GM23338 (cell line): Measurements from ENCODE around the gene ZBTB20. TPM values are rescaled to one million over a fixed set of nuclear protein-coding genes. Genes with fewer than 3 reads are reported as not detected.

Source experiments
- ATAC-seq: fragments of 200-7000 bp; cut with Tn5 transposase; 3 replicates; pipeline ENCODE4 v1.9.1; 2020
- DNase-seq: peaks from one replicate; pipeline ENCODE4 v3.0.0-alpha.2; 2015; ENCODE audit warnings: low spot score
- H2AFZ ChIP-seq: fragments of 200-600 bp; sonication (generic); 2 replicates; pipeline ENCODE4 v1.8.0; 2016; ENCODE audit warnings: antibody characterized with exemption, mild to moderate bottlenecking, moderate library complexity
- H3F3A ChIP-seq: fragments of 200-600 bp; sonication (generic); replicated peaks from 2 replicates; pipeline ENCODE4 v1.8.0; 2017; ENCODE audit warnings: antibody characterized with exemption, mixed run types, low read depth
- H3K27ac ChIP-seq: fragments of 200-600 bp; sonication (generic); 2 replicates; pipeline ENCODE4 v1.6.1; 2016; ENCODE audit warnings: low read depth
- H3K27me3 ChIP-seq: fragments of 200-600 bp; sonication (generic); 2 replicates; pipeline ENCODE4 v1.8.0; 2016; ENCODE audit warnings: mild to moderate bottlenecking, mixed run types, moderate library complexity; ENCODE audit not compliant: insufficient read depth
- H3K36me3 ChIP-seq: fragments of 200-600 bp; sonication (generic); 2 replicates; pipeline ENCODE4 v1.8.0; 2016; ENCODE audit warnings: mild to moderate bottlenecking; ENCODE audit not compliant: insufficient read depth
- H3K4me1 ChIP-seq: fragments of 200-600 bp; sonication (generic); 2 replicates; pipeline ENCODE4 v1.8.0; 2016; ENCODE audit warnings: mild to moderate bottlenecking, moderate library complexity; ENCODE audit not compliant: insufficient read depth
- H3K4me2 ChIP-seq: fragments of 200-600 bp; sonication (generic); 2 replicates; pipeline ENCODE4 v1.7.1; 2017; ENCODE audit warnings: mixed run types
- H3K4me3 ChIP-seq: fragments of 200-600 bp; sonication (generic); 2 replicates; pipeline ENCODE4 v1.6.1; 2016; ENCODE audit warnings: mixed run types
- H3K79me2 ChIP-seq: fragments of 200-600 bp; sonication (generic); replicated peaks from 2 replicates; pipeline ENCODE4 v1.8.0; 2017; ENCODE audit warnings: mild to moderate bottlenecking; ENCODE audit not compliant: insufficient read depth
- H3K9me2 ChIP-seq: fragments of 200-600 bp; sonication (generic); 2 replicates; pipeline ENCODE4 v1.8.0; 2017; ENCODE audit not compliant: insufficient read depth
- H4K20me1 ChIP-seq: fragments of 200-600 bp; sonication (generic); replicated peaks from 2 replicates; pipeline ENCODE4 v1.8.0; 2017; ENCODE audit warnings: mild to moderate bottlenecking; ENCODE audit not compliant: insufficient read depth
- H3K27ac Mint-ChIP-seq: 2 replicates; pipeline ENCODE4 v1.8.0; 2020; ENCODE audit warnings: inconsistent platforms, mild to moderate bottlenecking, moderate library complexity, mixed read lengths
- H3K27me3 Mint-ChIP-seq: 3 replicates; pipeline ENCODE4 v1.8.0; 2022; ENCODE audit warnings: low read depth, mild to moderate bottlenecking, moderate library complexity, mixed read lengths, inconsistent platforms; ENCODE audit not compliant: insufficient read depth, poor library complexity
- H3K36me3 Mint-ChIP-seq: 3 replicates; pipeline ENCODE4 v1.8.0; 2021; ENCODE audit warnings: low read depth, mild to moderate bottlenecking, inconsistent platforms, moderate library complexity, mixed read lengths
- H3K4me1 Mint-ChIP-seq: 3 replicates; pipeline ENCODE4 v1.8.0; 2020; ENCODE audit warnings: mild to moderate bottlenecking, inconsistent platforms, mixed read lengths
- H3K4me3 Mint-ChIP-seq: 3 replicates; pipeline ENCODE4 v1.8.0; 2021; ENCODE audit warnings: moderate library complexity, mild to moderate bottlenecking, inconsistent platforms, mixed read lengths
- H3K9me3 Mint-ChIP-seq: 3 replicates; pipeline ENCODE4 v1.8.0; 2020; ENCODE audit warnings: moderate library complexity, mild to moderate bottlenecking, inconsistent platforms, mixed read lengths
- ETS1 ChIP-seq: IDR thresholded peaks from 2 replicates; pipeline ENCODE4 v1.6.1; 2016; ENCODE audit warnings: antibody characterized with exemption
- EZH2 ChIP-seq: fragments of 200-600 bp; sonication (generic); IDR thresholded peaks from one replicate; pipeline ENCODE4 v1.8.0; 2017; ENCODE audit warnings: antibody characterized with exemption, mild to moderate bottlenecking, low read depth; ENCODE audit not compliant: unreplicated experiment
- JUNB ChIP-seq: IDR thresholded peaks from one replicate; pipeline ENCODE4 v1.6.1; 2016; ENCODE audit warnings: antibody characterized with exemption; ENCODE audit not compliant: unreplicated experiment
- POLR2AphosphoS5 ChIP-seq: IDR thresholded peaks from 2 replicates; pipeline ENCODE4 v1.6.1; 2016; ENCODE audit warnings: antibody characterized with exemption, low read depth
- STAT1 ChIP-seq: IDR thresholded peaks from one replicate; pipeline ENCODE4 v1.6.1; 2016; ENCODE audit warnings: antibody characterized with exemption; ENCODE audit not compliant: unreplicated experiment
- ZNF114 ChIP-seq: fragments of 250-450 bp; sonication (Bioruptor Pico); IDR thresholded peaks from 2 replicates; pipeline ENCODE4 v1.5.0; 2020; ENCODE audit warnings: mild to moderate bottlenecking, moderate library complexity
- ZNF331 ChIP-seq: fragments of 250-450 bp; sonication (Bioruptor Pico); IDR thresholded peaks from 2 replicates; pipeline ENCODE4 v1.5.0; 2020; ENCODE audit warnings: low read depth, mild to moderate bottlenecking, moderate library complexity
- polyA plus RNA-seq: library from polyadenylated mRNA; unstranded; fragments of >200 nt; fragmentation: Nextera tagmentation; extraction: Ambion mirVana; gene quantifications from 2 replicates; pipeline ENCODE4 v1.2.1, GENCODE V29; 2016
- total RNA-seq: library from RNA; depleted of rRNA; stranded (reverse); fragments of >200 nt; shearing (Covaris generic); gene quantifications from 2 replicates; pipeline ENCODE4 v1.2.3, GENCODE V29; 2014
- TF ChIP-seq, protein P1 (sequence below): fragments of 250-450 bp; sonication (Bioruptor Pico); IDR thresholded peaks from 2 replicates; pipeline ENCODE4 v1.5.0; 2020; ENCODE audit warnings: mild to moderate bottlenecking, moderate library complexity
- TF ChIP-seq, protein P2 (sequence below): IDR thresholded peaks from one replicate; pipeline ENCODE4 v1.6.1; 2018; ENCODE audit warnings: antibody characterized with exemption; ENCODE audit not compliant: unreplicated experiment

ZBTB20 gene
- total and polyA plus RNA-seq, 2 experiments from 2014 or later = 2.0 to 3.3 TPM

GRCh38 chr3:114428044-114428595, 719.0 kb downstream of the ZBTB20 start (continued):
- TF ChIP-seq, protein P1, sequence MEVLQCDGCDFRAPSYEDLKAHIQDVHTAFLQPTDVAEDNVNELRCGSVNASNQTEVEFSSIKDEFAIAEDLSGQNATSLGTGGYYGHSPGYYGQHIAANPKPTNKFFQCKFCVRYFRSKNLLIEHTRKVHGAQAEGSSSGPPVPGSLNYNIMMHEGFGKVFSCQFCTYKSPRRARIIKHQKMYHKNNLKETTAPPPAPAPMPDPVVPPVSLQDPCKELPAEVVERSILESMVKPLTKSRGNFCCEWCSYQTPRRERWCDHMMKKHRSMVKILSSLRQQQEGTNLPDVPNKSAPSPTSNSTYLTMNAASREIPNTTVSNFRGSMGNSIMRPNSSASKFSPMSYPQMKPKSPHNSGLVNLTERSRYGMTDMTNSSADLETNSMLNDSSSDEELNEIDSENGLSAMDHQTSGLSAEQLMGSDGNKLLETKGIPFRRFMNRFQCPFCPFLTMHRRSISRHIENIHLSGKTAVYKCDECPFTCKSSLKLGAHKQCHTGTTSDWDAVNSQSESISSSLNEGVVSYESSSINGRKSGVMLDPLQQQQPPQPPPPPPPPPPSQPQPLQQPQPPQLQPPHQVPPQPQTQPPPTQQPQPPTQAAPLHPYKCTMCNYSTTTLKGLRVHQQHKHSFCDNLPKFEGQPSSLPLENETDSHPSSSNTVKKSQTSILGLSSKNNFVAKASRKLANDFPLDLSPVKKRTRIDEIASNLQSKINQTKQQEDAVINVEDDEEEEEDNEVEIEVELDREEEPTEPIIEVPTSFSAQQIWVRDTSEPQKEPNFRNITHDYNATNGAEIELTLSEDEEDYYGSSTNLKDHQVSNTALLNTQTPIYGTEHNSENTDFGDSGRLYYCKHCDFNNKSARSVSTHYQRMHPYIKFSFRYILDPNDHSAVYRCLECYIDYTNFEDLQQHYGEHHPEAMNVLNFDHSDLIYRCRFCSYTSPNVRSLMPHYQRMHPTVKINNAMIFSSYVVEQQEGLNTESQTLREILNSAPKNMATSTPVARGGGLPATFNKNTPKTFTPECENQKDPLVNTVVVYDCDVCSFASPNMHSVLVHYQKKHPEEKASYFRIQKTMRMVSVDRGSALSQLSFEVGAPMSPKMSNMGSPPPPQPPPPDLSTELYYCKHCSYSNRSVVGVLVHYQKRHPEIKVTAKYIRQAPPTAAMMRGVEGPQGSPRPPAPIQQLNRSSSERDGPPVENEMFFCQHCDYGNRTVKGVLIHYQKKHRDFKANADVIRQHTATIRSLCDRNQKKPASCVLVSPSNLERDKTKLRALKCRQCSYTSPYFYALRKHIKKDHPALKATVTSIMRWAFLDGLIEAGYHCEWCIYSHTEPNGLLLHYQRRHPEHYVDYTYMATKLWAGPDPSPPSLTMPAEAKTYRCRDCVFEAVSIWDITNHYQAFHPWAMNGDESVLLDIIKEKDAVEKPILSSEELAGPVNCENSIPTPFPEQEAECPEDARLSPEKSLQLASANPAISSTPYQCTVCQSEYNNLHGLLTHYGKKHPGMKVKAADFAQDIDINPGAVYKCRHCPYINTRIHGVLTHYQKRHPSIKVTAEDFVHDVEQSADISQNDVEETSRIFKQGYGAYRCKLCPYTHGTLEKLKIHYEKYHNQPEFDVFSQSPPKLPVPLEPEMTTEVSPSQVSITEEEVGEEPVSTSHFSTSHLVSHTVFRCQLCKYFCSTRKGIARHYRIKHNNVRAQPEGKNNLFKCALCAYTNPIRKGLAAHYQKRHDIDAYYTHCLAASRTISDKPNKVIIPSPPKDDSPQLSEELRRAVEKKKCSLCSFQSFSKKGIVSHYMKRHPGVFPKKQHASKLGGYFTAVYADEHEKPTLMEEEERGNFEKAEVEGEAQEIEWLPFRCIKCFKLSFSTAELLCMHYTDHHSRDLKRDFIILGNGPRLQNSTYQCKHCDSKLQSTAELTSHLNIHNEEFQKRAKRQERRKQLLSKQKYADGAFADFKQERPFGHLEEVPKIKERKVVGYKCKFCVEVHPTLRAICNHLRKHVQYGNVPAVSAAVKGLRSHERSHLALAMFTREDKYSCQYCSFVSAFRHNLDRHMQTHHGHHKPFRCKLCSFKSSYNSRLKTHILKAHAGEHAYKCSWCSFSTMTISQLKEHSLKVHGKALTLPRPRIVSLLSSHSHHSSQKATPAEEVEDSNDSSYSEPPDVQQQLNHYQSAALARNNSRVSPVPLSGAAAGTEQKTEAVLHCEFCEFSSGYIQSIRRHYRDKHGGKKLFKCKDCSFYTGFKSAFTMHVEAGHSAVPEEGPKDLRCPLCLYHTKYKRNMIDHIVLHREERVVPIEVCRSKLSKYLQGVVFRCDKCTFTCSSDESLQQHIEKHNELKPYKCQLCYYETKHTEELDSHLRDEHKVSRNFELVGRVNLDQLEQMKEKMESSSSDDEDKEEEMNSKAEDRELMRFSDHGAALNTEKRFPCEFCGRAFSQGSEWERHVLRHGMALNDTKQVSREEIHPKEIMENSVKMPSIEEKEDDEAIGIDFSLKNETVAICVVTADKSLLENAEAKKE (CRISPR knock-in tag) = no peak
- no peak for TF ChIP-seq STAT1
- TF ChIP-seq EZH2 = no peak
- TF ChIP-seq POLR2AphosphoS5 = no peak
- TF ChIP-seq JUNB = no peak
- no peak for TF ChIP-seq ZNF114 (CRISPR knock-in tag)

GRCh38 chr3:114427285-114428043, 719.6 kb downstream of the ZBTB20 start:
- no peak for DNase-seq
- Mint-ChIP-seq H3K36me3 (peaks cover 4% of the 10 kb centered on the region; the same call in 1 of the 3 replicates), H3K4me3 (no peak overlapping the region), H3K4me1 (peaks cover 20% of the 10 kb centered on the region), H3K27me3 (no peaks in the 10 kb centered on the region), H3K9me3 (peaks cover 9% of the 10 kb centered on the region; the same call in 2 of the 3 replicates), H3K27ac (no peak overlapping the region)
- H4K20me1 ChIP-seq = no peaks in the 10 kb centered on the region
- H2AFZ ChIP-seq = peak overlapping the region; percentile 72
- H3K79me2 ChIP-seq = no peaks in the 10 kb centered on the region
- H3K27ac ChIP-seq = no peak overlapping the region; the same call in 1 of the 2 replicates
- H3F3A ChIP-seq = no peaks in the 10 kb centered on the region
- no peak for TF ChIP-seq ETS1
- TF ChIP-seq ZNF331 (CRISPR knock-in tag) = no peak
- TF ChIP-seq, protein P2, sequence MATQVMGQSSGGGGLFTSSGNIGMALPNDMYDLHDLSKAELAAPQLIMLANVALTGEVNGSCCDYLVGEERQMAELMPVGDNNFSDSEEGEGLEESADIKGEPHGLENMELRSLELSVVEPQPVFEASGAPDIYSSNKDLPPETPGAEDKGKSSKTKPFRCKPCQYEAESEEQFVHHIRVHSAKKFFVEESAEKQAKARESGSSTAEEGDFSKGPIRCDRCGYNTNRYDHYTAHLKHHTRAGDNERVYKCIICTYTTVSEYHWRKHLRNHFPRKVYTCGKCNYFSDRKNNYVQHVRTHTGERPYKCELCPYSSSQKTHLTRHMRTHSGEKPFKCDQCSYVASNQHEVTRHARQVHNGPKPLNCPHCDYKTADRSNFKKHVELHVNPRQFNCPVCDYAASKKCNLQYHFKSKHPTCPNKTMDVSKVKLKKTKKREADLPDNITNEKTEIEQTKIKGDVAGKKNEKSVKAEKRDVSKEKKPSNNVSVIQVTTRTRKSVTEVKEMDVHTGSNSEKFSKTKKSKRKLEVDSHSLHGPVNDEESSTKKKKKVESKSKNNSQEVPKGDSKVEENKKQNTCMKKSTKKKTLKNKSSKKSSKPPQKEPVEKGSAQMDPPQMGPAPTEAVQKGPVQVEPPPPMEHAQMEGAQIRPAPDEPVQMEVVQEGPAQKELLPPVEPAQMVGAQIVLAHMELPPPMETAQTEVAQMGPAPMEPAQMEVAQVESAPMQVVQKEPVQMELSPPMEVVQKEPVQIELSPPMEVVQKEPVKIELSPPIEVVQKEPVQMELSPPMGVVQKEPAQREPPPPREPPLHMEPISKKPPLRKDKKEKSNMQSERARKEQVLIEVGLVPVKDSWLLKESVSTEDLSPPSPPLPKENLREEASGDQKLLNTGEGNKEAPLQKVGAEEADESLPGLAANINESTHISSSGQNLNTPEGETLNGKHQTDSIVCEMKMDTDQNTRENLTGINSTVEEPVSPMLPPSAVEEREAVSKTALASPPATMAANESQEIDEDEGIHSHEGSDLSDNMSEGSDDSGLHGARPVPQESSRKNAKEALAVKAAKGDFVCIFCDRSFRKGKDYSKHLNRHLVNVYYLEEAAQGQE = no peak
- TF ChIP-seq ZNF114 (CRISPR knock-in tag) = no peak
- H3K27me3 ChIP-seq = no peaks in the 10 kb centered on the region
- no peaks in the 10 kb centered on the region for H3K9me2 ChIP-seq
- ATAC-seq = no peak
- H3K4me1 ChIP-seq = peaks cover 20% of the 10 kb centered on the region
- H3K4me2 ChIP-seq = peak overlapping the region; percentile 33
- H3K4me3 ChIP-seq = no peak overlapping the region
- no peaks in the 10 kb centered on the region for H3K36me3 ChIP-seq
